ENCODE results near the gene MTUS2.

The MTUS2 gene

DNA sequence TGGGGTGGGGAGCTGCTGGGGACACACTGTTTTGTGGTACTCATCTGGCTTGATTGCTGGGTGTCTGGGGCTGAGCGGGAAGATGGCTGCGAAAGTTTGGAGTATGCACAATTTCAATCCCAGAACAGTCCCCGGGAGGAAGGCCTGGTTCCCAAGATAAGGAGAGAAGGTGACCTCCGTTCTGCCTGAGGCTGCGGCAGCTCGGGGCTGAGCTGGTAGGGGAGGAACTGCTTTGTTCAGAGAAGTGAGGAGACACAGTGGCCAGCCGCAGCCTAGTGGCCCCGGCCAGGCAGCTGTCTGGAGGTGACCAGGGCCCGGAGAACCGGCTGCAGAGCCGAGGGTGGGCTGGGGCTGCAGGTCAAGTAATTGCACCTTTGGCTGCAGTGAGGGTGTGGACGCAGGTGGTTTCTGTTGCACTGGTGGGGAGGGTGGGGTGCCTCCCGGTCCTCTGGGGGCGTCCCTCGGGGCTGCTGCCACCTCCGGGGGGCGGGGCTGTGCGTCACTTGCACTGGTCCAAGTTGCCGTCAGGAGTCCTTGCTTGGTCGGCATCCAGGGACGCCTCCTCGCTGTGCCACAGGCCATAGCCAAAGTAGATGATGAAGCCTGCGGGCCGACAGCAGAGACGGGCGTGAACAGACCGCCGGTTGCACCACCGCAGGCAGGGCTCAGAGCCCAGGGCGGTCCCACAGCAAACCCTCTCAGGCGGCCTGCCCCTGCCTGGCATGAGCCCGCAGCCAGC is 694.0 kb downstream of the MTUS2 start:
- DNase-seq = no peak

DNA sequence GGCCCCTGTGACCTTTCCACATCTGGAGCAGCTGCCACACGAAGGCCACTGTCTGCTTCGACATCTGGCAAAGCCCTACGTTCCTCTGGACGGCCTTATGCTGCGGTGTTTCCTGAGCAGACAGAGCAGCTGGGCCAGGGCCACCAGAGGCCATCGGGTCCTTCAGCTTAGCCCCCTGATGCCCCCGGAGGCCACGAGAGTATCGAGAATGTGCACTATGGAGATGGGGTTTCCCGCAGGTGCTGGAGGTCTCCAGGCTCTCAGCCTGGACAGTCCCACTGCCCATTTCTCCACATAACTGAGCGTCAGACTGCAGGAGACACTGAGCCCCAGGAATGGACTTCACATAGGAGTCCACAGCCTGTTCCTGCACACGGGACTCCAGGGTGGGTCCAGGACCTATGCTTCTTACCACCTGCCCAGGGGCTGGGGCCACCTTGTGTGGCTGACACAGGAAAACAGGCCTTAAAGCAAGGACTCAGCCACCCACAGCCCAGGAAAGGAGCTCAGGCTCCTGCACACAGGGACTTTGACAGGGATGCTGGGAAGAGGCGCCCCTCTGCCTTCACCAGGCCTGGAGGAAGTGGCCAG is 694.7 kb downstream of the MTUS2 start:
- DNase-seq = no peak

DNA sequence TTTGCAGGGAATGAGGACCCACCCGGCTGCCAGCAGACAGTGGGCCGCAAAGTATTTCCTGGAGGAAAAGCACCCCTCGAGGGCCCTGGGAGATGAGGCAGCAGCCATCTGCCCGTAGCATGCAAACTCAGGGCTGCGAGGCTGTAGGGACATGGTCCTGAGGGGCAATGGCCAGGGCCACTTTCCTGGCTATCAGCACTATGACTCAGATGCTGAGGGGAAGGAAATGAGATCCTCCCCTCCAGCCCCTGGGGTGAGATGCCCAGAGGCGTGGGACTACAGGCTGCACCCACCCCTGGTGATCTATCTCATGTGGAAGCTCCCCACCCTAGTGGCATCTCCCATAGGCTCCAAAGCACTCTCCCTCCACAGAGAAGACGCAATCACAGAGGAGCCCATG is 695.2 kb downstream of the MTUS2 start:
- DNase-seq = no peak

DNA sequence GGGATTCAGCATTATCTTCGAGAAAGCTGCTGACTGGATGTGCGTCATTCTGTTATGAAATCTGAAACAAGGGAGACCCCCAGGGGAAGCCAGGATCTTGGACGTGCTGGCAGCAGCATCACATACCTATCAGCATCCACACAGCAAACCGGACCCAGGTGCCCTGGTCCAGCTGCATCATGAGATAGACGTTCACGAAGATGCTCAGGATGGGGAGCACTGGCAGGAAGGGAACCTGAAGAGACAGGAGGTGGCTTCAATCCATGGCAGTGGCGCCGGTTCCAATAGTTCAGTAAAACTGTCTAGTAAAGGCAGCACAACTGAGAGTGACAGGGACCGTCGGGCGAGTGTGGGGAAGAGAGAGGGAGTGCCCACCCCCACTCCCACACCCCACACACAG is 695.9 kb downstream of the MTUS2 start:
- no peak for DNase-seq

DNA sequence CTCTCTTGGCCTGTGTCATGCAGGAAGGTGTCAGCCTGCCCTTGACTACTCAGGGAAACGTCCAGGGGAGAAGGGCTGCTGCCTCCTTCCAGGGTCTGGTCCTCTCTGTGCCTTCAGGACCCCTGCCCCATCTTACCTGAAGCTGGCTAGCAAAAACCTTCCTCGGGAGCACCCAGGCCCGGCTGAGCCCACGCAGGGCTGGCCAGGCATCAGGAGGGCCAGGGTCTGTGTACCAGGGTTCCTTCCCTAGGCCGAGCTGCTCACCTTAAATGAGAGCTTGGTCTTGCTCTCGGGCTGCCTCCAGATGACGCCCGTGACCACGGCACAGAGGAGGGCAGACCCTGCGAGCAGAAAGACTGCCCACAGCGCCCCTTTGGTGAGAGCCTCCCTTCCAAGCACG is 696.7 kb downstream of the MTUS2 start:
- no peak for DNase-seq

DNA sequence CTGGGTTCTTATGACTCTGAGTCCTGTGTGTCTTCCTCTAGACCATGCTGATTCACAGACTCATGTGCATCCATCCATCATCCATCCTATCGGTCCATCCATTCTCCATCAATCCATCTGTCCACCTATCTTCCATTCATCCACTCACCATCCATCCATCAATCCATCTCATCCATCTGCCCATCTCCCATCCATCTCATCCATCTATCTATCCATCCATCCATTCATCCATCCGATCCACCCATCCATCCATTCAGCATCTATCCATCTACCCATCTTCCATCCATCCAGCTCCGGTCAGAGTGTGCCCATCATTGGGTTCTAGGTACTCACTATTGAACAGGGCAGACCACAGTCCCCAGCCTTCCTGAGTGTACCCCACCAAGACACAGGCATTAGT is 699.8 kb downstream of the MTUS2 start:
- no peak for DNase-seq

DNA sequence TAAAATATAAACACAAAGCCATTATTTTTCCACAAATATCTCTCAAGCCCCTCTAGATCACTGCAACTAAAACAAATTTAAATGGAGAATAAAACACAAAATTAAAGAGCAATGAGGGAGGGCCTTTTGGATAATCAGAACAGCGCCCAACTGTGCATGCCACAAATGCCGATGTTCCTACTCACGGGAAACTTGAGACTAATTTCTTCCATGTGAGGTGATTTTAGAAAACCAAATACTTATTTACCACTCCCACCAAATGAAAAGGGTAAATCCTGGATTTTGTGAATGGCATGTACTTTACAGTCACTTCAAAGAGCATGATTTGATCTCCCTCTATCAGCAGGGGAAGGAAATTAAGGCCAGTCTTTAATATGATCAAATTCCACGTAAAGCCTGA is 700.5 kb downstream of the MTUS2 start:
- DNase-seq = no peak

DNA sequence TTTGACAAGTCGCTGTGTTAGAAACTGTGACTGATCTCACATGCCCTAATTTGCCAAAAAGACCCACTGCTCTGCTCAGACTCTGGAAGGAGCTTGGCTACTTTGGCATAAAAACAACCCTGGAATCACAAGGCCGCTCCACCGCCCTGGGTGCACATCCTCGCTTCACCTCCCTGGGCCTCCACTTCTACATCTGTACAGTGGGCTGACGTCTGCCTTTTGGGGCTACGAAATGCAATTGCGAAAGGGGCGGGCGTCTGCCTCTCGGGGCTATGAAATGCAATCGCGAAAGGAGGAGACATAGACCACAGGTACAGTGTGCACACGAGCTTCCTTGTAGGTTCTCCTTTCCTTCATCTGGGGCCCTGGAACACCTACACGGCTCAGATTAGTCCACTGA is 701.2 kb downstream of the MTUS2 start:
- no peak for DNase-seq

DNA sequence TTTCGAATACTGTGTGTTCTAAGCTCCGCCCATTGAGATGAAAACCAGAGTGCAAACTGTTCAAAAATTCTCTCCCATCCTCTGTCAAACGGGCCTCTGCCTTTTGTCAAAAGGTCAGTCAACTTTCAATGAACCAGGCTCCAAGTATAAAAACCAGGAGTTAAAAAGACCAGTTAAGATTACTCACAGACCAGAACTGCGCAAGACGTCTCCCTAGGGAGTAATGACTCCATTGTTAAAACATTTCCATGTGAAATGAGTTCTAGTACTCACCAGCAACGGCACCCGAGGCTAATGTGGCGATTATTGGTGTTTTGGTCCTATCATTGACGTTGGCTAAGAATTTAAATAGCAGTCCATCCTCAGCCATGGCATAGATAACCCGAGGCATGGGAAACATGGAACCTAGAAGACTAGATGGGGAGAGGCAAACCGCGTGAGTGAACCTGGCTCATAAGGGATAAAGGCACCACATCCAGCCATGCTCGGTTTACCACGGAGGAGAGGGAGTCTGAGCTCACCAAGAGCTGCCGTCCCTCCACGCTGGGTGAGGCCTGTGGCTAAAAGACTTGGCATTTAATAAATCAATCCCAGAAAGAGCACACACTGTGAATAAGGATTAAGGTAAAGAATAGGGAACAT is 702.0 kb downstream of the MTUS2 start:
- DNase-seq = no peak

DNA sequence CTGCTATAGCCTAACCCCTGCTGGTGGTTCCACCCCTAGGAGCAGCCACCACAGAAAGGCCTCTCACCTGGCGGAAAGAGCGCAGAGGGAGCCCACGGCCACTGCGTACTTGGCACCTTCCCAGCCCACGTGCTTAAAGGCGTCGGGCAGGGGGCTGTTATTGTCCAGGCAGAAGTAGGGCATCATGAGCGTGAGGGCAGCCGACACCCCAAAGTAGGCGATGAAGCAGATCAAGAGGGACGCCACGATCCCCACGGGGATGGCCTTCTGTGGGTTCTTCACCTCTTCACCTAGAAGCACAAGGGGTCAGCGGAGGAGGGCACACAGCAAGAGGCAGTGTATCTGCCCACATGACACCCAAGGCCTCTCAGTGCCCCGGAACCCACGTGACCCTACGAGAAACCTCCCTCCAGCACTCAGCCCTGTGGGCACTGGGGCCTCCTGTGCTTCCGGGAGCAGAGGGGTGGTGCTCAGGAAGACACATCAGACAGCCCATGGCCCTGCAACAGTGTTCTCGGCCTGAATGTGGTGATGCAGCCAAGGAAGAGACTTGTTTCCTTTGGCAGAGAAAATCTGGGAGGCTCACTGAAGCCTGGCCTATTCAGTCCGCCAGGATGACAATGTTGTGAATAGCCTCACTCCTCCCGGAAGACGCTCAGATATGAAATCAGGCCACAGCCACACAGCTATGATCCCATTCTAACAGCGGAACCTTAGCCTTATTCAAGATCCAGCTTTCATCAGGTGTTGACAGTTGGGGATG is 703.2 kb downstream of the MTUS2 start:
- no peak for DNase-seq

DNA sequence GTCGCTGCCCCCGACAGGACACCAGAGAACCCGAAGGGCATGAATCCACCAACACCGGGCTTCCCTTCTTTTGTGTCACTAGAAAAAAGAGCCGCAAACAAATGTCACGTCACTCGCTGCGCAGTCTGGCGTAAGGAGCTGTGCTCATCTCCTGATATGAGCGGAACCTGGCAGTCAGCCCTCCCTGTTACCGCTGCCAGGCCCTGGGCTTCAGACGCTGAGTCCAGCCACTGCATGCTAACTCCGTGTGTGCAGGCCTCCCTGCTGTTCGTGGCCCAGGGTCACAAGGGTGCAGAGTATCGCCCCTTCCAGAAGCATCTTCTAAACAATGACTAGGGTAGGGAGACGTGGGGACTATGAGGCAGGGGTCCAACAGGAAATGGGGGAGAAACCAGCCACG is 704.0 kb downstream of the MTUS2 start:
- no peak for DNase-seq

DNA sequence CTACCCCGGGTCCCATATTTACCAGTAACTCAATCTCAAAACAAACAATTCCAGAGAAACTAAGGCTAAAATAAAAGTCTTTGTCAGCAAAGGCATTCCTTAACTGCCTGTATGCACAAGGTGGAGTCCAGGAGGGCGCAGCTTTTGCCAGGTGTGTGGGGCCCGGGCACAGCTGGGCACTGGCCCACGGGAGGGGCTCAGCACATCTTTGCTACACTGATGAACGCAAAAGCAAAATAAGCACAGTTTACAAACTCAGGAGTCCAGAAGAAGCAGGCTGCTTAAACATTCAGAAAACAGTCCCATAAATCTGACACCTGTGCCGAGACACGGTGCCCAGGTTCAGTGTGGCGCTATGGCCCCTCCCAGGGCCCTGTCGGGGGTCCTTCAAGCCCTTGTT is 704.5 kb downstream of the MTUS2 start:
- DNase-seq = no peak

DNA sequence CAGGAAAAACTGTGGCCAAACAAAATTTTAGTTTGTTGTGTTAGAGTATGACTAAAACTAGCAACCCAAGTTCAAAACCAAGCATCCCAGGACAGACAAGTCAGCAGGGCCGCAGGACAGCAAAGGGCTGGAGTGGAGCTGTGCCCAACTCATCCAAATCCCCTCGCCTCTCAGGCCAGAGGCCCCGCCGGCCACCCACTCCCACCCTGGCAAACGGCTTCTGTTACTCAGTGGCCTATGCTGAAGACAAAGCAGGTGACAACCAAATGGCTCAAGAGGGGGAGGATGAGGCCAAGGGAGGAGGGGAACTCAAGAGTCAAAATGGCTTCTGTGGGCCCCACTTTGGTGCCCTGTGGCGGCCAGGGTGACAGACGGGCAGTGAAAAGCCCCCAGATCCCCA is 705.6 kb downstream of the MTUS2 start:
- no peak for DNase-seq

DNA sequence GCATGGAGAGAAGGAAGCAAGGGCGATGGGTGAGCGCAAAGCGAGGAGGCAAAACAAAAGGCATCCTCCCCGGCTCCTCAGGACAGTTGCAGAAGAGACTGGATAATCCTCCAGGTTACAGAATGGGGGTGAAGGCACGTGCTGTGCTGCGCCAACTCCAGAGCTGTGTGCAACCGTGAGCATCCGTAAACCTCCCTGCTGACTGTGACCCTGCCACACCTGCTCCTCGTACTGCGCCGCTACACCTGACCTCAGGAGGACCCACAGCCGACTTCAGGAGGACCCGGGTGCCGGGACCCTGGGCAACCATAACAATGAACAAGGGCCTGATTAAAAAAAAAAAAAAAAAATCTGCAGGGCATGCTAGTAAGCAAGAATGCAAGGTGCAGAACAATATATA is 706.6 kb downstream of the MTUS2 start:
- no peak for DNase-seq

DNA sequence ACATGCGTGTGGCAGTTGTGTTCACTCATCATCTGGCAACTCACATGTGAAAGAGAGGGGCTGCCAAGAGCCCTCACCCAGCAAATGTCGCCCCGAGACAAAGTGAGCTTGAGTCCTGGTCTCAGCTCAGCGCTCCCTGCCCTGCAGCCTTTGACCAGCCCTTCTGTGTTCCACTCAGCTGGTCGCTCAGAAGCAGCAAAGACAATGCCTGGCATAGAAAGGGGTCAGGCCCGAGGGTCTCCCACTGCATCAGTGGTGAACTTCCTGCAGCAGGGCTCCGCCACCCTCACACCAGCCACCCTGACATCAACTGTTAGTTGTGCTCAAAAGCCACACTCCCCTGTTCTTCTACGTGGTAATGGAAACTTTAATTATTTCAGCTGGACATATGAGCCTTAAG is 707.4 kb downstream of the MTUS2 start:
- no peak for DNase-seq

DNA sequence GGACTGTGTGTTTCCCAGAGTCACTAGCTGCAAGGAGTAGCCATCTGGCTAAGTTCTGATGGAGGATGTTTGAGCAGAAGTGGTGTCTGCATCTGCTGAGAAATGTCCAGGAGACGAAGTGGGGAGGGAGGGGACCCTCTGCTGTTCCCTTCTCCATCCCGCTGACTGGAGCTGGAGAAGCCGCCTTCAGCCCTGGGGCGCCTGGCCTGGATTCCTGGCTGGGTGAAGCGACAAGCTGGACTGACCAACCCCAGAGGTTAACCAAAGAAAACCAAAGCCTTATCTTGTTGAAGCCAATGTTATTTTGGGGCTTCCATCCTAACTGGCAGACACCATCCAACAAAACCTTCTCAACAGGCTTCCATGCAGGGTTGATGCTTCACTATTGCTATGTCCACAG is 707.8 kb downstream of the MTUS2 start:
- no peak for DNase-seq

DNA sequence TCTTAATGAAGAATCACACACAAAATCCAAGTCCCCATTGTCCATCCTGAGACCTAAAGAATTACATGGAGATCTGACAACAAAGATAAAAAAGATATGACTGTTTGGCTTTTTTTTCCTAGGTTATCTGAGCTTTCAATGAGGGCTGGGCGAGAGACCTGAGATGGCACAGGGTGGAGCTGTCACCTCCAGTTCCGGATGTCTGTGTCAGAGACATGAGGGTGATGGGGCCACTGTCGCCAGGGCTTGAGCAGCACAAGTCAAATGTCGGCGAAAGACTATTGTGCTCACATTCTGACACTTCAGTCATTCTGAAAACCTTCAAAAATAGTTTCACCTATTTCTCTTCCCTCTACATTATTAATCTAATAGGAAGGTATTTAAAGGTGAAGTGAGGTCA is 709.6 kb downstream of the MTUS2 start:
- DNase-seq = no peak

DNA sequence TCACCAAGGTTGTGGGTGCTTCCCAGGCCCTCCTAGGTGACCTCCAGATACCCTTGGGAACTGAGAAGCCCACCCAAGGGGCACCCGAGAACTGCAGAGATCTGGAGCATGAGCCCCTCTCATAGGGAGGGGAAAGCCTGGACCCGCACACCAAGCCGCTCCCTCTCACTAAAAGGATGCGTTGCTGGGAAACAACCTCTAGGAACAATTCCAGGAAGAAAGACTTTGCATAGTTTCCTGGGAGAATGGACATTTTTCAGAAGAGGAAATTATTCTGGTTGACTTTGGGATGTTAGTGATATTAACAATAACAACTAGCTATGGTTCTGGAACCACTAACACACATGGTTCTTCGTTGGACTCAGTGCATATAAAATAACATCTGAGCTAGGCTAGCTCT is 710.8 kb downstream of the MTUS2 start:
- DNase-seq = no peak

DNA sequence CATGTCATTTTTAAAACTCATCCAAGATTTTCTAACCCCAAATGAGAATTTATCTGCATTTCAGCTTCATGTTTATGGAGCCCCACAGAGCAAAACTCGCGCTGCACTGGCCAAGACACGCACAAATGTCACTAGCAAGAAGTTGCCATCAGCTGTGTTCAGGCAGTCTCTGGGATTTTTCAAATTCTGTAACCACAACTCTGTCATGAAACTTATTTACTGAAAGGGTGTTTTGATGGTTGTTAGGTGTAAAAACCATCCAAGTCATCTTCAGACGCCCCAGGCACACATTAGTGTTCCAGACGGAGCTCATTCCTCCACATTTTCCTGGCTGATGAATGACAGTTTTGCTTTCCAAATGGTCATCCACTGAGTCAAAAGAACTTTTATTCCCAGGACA is 712.0 kb downstream of the MTUS2 start:
- no peak for DNase-seq

DNA sequence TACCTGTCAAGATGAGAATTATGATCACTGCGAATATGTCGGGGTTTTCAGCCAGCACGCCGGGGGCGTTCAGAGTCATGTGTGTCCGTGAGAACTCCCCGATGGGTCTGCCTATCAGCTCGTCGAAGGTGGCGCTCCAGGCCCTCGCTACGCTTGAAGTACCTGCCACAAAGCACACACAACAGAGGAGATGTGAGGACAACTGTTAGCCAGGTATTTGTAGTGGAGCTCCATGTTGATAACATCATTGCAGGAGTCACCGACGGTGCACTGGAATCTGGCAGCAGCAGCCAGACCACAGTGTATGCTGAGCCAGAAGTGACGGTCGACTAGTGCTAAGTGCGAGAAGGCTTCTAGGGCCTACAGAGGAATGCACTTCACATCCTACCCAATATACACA is 712.7 kb downstream of the MTUS2 start:
- no peak for DNase-seq

DNA sequence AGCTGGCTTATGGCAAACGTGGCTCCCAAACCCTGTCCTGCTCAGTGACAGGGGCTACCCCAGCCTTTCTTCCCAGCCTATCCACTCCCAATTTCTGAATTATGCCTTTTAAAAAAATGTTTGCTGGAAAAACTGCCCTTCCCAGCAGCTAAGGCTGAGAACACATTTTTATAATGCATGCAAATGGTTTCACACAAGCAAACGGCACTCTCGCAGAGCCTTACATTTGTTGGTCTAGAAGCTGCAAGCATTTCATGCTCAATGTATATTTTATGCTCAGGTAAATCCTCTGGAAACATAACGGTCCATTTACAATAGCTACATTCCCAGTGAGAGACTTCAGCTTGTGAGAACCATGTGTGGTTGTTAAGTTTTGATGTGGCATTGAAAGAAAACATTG is 713.9 kb downstream of the MTUS2 start:
- DNase-seq = no peak

DNA sequence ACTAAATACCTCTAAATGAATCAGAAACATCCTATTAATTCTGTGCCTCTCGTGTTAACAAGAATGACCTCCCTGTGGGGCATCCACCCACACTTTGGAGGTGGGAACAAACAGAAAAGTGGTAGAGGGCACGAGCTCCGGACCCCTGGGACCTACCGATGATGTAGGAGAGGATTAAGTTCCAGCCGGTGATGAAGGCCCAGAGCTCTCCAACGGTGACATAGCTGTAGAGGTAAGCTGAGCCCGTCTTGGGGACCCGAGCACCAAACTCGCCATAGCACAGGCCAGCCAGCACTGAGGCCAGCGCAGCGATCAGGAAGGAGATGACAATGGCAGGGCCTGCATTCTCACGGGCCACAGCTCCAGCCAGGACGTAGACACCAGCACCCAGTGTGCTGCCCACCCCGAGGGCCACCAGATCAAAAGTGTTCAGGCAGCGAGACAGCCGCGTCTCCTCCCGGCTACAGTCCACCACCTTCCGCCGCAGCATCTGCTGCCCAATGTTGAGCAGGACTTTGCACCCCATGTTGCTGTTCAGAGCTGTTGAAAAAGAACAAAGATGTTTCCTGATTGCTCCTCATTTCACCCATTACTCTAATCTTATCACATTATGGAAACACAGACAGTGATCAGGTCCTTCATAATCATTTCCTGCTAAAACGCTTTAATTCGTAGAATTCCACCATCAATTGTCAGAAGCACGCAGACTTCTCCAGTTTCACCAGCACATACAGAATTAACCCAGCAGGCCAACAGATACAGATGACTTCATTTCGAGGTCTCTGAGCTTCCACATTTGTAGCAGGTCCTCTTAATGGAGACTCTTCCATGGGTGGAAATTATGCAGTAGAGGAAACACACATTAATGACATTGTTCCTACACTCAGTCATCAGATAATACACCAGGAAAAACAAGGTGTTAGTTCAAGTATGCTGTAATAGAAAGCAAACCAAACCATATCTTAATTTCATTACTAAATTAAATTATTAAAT is 715.8 kb downstream of the MTUS2 start:
- no peak for DNase-seq

DNA sequence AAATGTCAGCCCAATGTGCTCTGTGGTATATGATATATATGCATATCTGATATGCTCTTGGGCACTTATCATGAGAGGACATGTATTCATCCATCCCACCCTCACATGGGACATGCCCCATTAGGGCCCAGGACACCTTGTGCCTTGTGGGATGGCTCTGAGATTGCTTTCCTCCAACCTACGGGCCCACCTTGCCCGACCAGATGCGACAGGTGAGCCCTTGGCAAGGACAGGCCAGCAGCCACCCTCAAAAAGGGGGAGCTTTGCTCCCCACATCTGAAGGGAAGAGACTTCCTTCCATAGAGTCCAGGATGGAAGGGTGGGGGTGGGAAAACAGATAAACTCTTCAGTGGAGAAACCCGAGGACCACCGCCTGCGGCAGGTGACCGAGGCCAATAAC is 716.7 kb downstream of the MTUS2 start:
- no peak for DNase-seq
